Spleen (tissue), 11 donors: ENCODE results near the gene SLC66A1. TPM values are rescaled to one million over a fixed set of nuclear protein-coding genes. Genes with fewer than 3 reads are reported as not detected.
A peak's percentile ranks its signal among the peaks of the same experiment; 100 is the strongest.

Experiments
- DNase-seq: peaks from one replicate; pipeline ENCODE4 v3.0.0-alpha.2; 2020
- H3K27ac ChIP-seq, 8 donors: fragments of 200-600 bp; sonication (generic) in 7 of 8; 1 replicate in 4 of 8; 2 replicates in 4 of 8; pipeline versions ENCODE4 v1.5.0 to v1.8.0; 2016 to 2021; ENCODE audit warnings: inconsistent platforms in 4 of 8, mild to moderate bottlenecking in 4 of 8, moderate library complexity in 1 of 8
- H3K27me3 ChIP-seq, 7 donors: fragments of 200-600 bp; sonication (generic) in 6 of 7; replicated peaks in 1 of 7; 1 replicate in 4 of 7; 2 replicates in 3 of 7; pipeline versions ENCODE4 v1.5.0 to v1.8.0; 2016 to 2021; ENCODE audit warnings: inconsistent platforms in 3 of 7, mild to moderate bottlenecking in 1 of 7
- H3K36me3 ChIP-seq, 6 donors: fragments of 200-600 bp; sonication (generic) in 5 of 6; 1 replicate in 4 of 6; 2 replicates in 2 of 6; pipeline versions ENCODE4 v1.5.0 to v1.8.0; 2016 to 2021; ENCODE audit warnings: inconsistent platforms in 2 of 6
- H3K4me1 ChIP-seq, 6 donors: fragments of 200-600 bp; sonication (generic) in 5 of 6; 1 replicate in 3 of 6; 2 replicates in 3 of 6; pipeline versions ENCODE4 v1.5.0 to v1.8.0; 2016 to 2021; ENCODE audit warnings: inconsistent platforms in 3 of 6
- H3K4me3 ChIP-seq, 8 donors: fragments of 200-600 bp; sonication (generic) in 7 of 8; 1 replicate in 4 of 8; 2 replicates in 4 of 8; pipeline versions ENCODE4 v1.5.0 to v1.8.0; 2016 to 2021; ENCODE audit warnings: inconsistent platforms in 4 of 8, mild to moderate bottlenecking in 4 of 8, moderate library complexity in 2 of 8
- H3K9me3 ChIP-seq, 8 donors: fragments of 200-600 bp; sonication (generic) in 7 of 8; 1 replicate in 4 of 8; 2 replicates in 4 of 8; pipeline versions ENCODE4 v1.5.0 to v1.8.0; 2016 to 2021; ENCODE audit warnings: inconsistent platforms in 4 of 8
- CTCF ChIP-seq, 11 experiments: fragments of 200-600 bp in 7 of 11; fragments of 450-650 bp in 4 of 11; sonication (generic) in 4 of 11; IDR thresholded peaks in 8 of 11; conservative IDR thresholded peaks in 3 of 11; 1 replicate in 7 of 11; 2 replicates in 4 of 11; pipeline versions ENCODE4 v1.4.0 to v1.8.0; 2016 to 2021; ENCODE audit warnings: antibody characterized with exemption in 11 of 11, inconsistent platforms in 4 of 11, mild to moderate bottlenecking in 1 of 11
- POLR2A ChIP-seq, 3 donors: fragments of 450-650 bp; IDR thresholded peaks; one replicate each; pipeline ENCODE4 v1.5.1; 2017; ENCODE audit warnings: antibody characterized with exemption in 3 of 3, mild to moderate bottlenecking in 1 of 3
- POLR2AphosphoS5 ChIP-seq, 3 donors: sonication (generic); formaldehyde crosslinking; IDR thresholded peaks; one replicate each; pipeline ENCODE4 v1.5.1; 2017; ENCODE audit warnings: antibody characterized with exemption in 3 of 3
- WGBS, 5 donors: extraction: QIAGEN DNeasy Blood & Tissue Kit in 3 of 5; methylation state at CpG; one replicate each; pipeline versions ENCODE4 v1.1.5 to v1.1.7; 2013 to 2018; 5-methylcytosine and 5-hydroxymethylcytosine counted together
- intact Hi-C: fragments of 100-400 bp; cut with DNase I; formaldehyde crosslinking; loops from one replicate; pipeline ENCODE4 v1.15.0; 2023; ENCODE audit warnings: low total_unique reads
- polyA plus RNA-seq, 3 donors: library from polyadenylated mRNA; stranded (reverse); fragments of 200-250 nt; gene quantifications; one replicate each; pipeline ENCODE4 v1.2.1, GENCODE V29; 2013
- total RNA-seq, 7 donors: library from RNA; depleted of rRNA in 3 of 7; stranded (reverse); fragments of >200 nt in 3 of 7; fragmentation: NEBNext Ultra II Directional in 4 of 7; extraction: Animal tissue kit (Norgen Biotek cat#: 25700) in 4 of 7; gene quantifications; one replicate each; pipeline versions ENCODE4 v1.1.0 to v1.2.1, GENCODE V29; 2016 to 2021
- donor health status: healthy with polysubstance abuse.
- donor health status: DM: no; HTN: no; CAD: no; lungs with moderate emphysema.
- donor health status: DM: no; HTN: no; CAD: no.
- donor health status: Bipolar disorder and iron deficiency.
- donor health status: healthy.
- donor health status: DM: no; HTN: no; CAD: no.
- donor health status: DM: yes; HTN: yes; CAD: no.

Gene SLC66A1
- total and polyA plus RNA-seq, 10 donors: 9.6 to 20.9 (median 13.9) TPM

- no peaks in the 10 kb centered on the region for H3K27me3 ChIP-seq
- DNase-seq: no peak
- H3K4me3 ChIP-seq: no peak overlapping the region
- no peaks in the 10 kb centered on the region for H3K9me3 ChIP-seq
- WGBS, 5 donors: 47 to 63% (median 52%) methylated on average over 10 of the region's 10 CpGs
- peaks cover 0 to 90% (median 42%) of the 10 kb centered on the region in 6 donors for H3K36me3 ChIP-seq
- TF ChIP-seq POLR2AphosphoS5 (IDR thresholded peaks at IDR 0.05): no peak
- TF ChIP-seq CTCF (IDR thresholded peaks at IDR 0.05 in 8 of 11, conservative IDR thresholded peaks at IDR 0.05 in 3 of 11): no peak
- no peak for TF ChIP-seq POLR2A (IDR thresholded peaks at IDR 0.05)
- H3K4me1 ChIP-seq: peaks cover 0 to 12% (median 4%) of the 10 kb centered on the region in 6 donors
- intact Hi-C loops: no loop called here
- no peak overlapping the region for H3K27ac ChIP-seq
Observed at GRCh38 chr1:19322481-19322880, 10.4 kb downstream of the SLC66A1 start.

- no peaks in the 10 kb centered on the region for H3K9me3 ChIP-seq
- H3K4me1 ChIP-seq: no peaks in the 10 kb centered on the region
- no peak overlapping the region for H3K4me3 ChIP-seq
- DNase-seq: peak; percentile 60
- H3K27me3 ChIP-seq: no peaks in the 10 kb centered on the region
- intact Hi-C loops: no loop called here
- peaks cover 0 to 90% (median 51%) of the 10 kb centered on the region in 6 donors for H3K36me3 ChIP-seq
- H3K27ac ChIP-seq: no peak overlapping the region
- 85 to 92% (median 87%) methylated on average over 16 to 23 of the region's 23 CpGs for WGBS, 5 donors
- no peak for TF ChIP-seq CTCF (IDR thresholded peaks at IDR 0.05 in 8 of 11, conservative IDR thresholded peaks at IDR 0.05 in 3 of 11)
- TF ChIP-seq POLR2AphosphoS5 (IDR thresholded peaks at IDR 0.05): peak in 1 of 3 donors; percentile 31
- no peak for TF ChIP-seq POLR2A (IDR thresholded peaks at IDR 0.05)
Observed at GRCh38 chr1:19323987-19324664, 12.0 kb downstream of the SLC66A1 start.

DNA sequence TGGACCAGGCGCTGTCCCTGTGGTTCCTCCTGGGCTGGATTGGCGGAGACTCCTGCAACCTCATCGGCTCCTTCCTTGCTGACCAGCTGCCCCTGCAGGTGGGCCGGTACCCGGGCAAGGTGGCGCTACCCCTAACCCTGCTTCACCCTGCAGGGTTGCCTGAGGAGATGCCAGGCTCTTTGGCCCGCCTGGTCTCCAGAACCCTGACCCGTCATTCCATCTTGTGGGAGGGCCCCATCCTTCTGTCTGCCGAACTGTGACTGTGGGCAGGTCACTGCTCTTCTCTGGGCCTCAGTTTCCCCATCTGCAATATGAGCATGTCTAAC, 12.5 kb downstream of the SLC66A1 start:
- DNase-seq: no peak
- Histone ChIP-seq H3K4me1 (no peaks in the 10 kb centered on the region), H3K4me3 (no peak overlapping the region), H3K36me3 (peaks cover 0 to 90% (median 51%) of the 10 kb centered on the region in 6 donors), H3K9me3 (no peaks in the 10 kb centered on the region), H3K27ac (no peak overlapping the region), H3K27me3 (no peaks in the 10 kb centered on the region)
- no peak for TF ChIP-seq POLR2A (IDR thresholded peaks at IDR 0.05)
- TF ChIP-seq CTCF (IDR thresholded peaks at IDR 0.05 in 8 of 11, conservative IDR thresholded peaks at IDR 0.05 in 3 of 11): no peak
- peak in 1 of 3 donors; percentile 32 for TF ChIP-seq POLR2AphosphoS5 (IDR thresholded peaks at IDR 0.05)
- WGBS, 5 donors: 96 to 99% (median 96%) methylated on average over 8 to 9 of the region's 9 CpGs
- intact Hi-C loops: no loop called here

- DNase-seq: no peak
- intact Hi-C loops: no loop called here
- Histone ChIP-seq H3K36me3 (peaks cover 0 to 94% (median 51%) of the 10 kb centered on the region in 6 donors), H3K27ac (no peak overlapping the region), H3K9me3 (no peaks in the 10 kb centered on the region), H3K4me3 (no peak overlapping the region), H3K27me3 (no peaks in the 10 kb centered on the region), H3K4me1 (no peaks in the 10 kb centered on the region)
- TF ChIP-seq POLR2AphosphoS5 (IDR thresholded peaks at IDR 0.05) (no peak), CTCF (IDR thresholded peaks at IDR 0.05 in 8 of 11, conservative IDR thresholded peaks at IDR 0.05 in 3 of 11) (no peak), POLR2A (IDR thresholded peaks at IDR 0.05) (no peak)
- WGBS, 5 donors: 81 to 84% (median 83%) methylated on average over 18 to 19 of the region's 19 CpGs
Observed at GRCh38 chr1:19325368-19325957, 13.3 kb downstream of the SLC66A1 start.
